ENCODE data around the gene PCNX1. TPM values are rescaled to one million over a fixed set of nuclear protein-coding genes. Genes with fewer than 3 reads are reported as not detected.

Gene PCNX1
- total and polyA plus RNA-seq, 4 donors, result 5.7 to 41.2 (median 18.2) TPM

DNA sequence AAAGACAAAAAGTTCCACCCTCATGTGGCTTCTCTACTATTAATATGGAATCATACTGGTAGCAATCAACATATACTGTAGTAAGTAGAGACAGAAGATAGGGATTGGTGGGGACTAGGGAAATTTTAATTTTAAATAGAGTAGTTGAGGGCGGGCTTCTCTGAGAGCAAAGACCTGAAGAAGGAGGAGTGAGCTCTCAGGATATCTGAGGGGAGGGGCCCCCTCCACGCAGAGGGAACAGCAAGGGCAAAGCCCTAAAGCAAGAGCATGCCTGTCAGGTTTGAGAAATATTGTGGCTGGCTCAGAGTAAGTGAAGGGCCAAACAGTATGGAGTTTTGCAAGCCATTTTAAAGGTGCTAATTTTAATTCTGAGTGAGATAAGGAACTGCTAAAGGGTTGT is 64.3 kb downstream of the PCNX1 start:
- Histone ChIP-seq H3K27ac (ENCODE audit: low read depth in 1 of 2, low read length in 2 of 2) (no peak overlapping the region), H3K36me3 (ENCODE audit: control insufficient read depth in 4 of 4, insufficient read depth in 3 of 4, low read depth in 1 of 4, low read length in 3 of 4) (peaks cover 0 to 6% (median 2%) of the 10 kb centered on the region in 4 donors), H3K9ac (ENCODE audit: low read depth in 1 of 2, low read length in 2 of 2) (no peak overlapping the region), H3K4me3 (ENCODE audit: low read depth in 1 of 3, low read length in 3 of 3) (no peak overlapping the region), H3K27me3 (ENCODE audit: control insufficient read depth in 4 of 4, insufficient read depth in 4 of 4, low read length in 3 of 4) (no peaks in the 10 kb centered on the region), H3K9me3 (ENCODE audit: control insufficient read depth in 4 of 4, low read length in 3 of 4) (no peaks in the 10 kb centered on the region), H3K4me1 (ENCODE audit: control insufficient read depth in 4 of 4, insufficient read depth in 4 of 4, low read length in 3 of 4) (peaks cover 0 to 3% (median 0%) of the 10 kb centered on the region in 4 donors)
- no peak for DNase-seq (ENCODE audit: low spot score)
- no peak for TF ChIP-seq EGR1 (IDR thresholded peaks at IDR 0.05; ENCODE audit: low read depth in 2 of 2)
- TF ChIP-seq JUND (IDR thresholded peaks at IDR 0.05), result no peak
- TF ChIP-seq FOXA2 (IDR thresholded peaks at IDR 0.05), result no peak
- TF ChIP-seq, protein P1, sequence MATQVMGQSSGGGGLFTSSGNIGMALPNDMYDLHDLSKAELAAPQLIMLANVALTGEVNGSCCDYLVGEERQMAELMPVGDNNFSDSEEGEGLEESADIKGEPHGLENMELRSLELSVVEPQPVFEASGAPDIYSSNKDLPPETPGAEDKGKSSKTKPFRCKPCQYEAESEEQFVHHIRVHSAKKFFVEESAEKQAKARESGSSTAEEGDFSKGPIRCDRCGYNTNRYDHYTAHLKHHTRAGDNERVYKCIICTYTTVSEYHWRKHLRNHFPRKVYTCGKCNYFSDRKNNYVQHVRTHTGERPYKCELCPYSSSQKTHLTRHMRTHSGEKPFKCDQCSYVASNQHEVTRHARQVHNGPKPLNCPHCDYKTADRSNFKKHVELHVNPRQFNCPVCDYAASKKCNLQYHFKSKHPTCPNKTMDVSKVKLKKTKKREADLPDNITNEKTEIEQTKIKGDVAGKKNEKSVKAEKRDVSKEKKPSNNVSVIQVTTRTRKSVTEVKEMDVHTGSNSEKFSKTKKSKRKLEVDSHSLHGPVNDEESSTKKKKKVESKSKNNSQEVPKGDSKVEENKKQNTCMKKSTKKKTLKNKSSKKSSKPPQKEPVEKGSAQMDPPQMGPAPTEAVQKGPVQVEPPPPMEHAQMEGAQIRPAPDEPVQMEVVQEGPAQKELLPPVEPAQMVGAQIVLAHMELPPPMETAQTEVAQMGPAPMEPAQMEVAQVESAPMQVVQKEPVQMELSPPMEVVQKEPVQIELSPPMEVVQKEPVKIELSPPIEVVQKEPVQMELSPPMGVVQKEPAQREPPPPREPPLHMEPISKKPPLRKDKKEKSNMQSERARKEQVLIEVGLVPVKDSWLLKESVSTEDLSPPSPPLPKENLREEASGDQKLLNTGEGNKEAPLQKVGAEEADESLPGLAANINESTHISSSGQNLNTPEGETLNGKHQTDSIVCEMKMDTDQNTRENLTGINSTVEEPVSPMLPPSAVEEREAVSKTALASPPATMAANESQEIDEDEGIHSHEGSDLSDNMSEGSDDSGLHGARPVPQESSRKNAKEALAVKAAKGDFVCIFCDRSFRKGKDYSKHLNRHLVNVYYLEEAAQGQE (IDR thresholded peaks at IDR 0.05), result no peak
- TF ChIP-seq, protein P2, sequence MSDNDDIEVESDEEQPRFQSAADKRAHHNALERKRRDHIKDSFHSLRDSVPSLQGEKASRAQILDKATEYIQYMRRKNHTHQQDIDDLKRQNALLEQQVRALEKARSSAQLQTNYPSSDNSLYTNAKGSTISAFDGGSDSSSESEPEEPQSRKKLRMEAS (IDR thresholded peaks at IDR 0.05), result no peak
- no peak for TF ChIP-seq HNF4A (conservative IDR thresholded peaks at IDR 0.05)
- TF ChIP-seq FOXA1 (IDR thresholded peaks at IDR 0.05), result no peak
- no peak for TF ChIP-seq CTCF (IDR thresholded peaks at IDR 0.05; ENCODE audit: low read depth, low read length, missing input control)
- no peak for TF ChIP-seq YY1 (IDR thresholded peaks at IDR 0.05)
- TF ChIP-seq SP1 (IDR thresholded peaks at IDR 0.05), result no peak
- TF ChIP-seq, protein P3, sequence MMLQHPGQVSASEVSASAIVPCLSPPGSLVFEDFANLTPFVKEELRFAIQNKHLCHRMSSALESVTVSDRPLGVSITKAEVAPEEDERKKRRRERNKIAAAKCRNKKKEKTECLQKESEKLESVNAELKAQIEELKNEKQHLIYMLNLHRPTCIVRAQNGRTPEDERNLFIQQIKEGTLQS (IDR thresholded peaks at IDR 0.05), result no peak
- TF ChIP-seq TAF1 (conservative IDR thresholded peaks at IDR 0.05), result no peak
- no peak for TF ChIP-seq RXRA (IDR thresholded peaks at IDR 0.05)
- TF ChIP-seq RAD21 (IDR thresholded peaks at IDR 0.05), result no peak
- no peak for TF ChIP-seq NR2F2 (IDR thresholded peaks at IDR 0.05)
- TF ChIP-seq, protein P4, sequence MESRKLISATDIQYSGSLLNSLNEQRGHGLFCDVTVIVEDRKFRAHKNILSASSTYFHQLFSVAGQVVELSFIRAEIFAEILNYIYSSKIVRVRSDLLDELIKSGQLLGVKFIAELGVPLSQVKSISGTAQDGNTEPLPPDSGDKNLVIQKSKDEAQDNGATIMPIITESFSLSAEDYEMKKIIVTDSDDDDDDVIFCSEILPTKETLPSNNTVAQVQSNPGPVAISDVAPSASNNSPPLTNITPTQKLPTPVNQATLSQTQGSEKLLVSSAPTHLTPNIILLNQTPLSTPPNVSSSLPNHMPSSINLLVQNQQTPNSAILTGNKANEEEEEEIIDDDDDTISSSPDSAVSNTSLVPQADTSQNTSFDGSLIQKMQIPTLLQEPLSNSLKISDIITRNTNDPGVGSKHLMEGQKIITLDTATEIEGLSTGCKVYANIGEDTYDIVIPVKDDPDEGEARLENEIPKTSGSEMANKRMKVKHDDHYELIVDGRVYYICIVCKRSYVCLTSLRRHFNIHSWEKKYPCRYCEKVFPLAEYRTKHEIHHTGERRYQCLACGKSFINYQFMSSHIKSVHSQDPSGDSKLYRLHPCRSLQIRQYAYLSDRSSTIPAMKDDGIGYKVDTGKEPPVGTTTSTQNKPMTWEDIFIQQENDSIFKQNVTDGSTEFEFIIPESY (IDR thresholded peaks at IDR 0.05), result no peak
- TF ChIP-seq GABPA (IDR thresholded peaks at IDR 0.05 in 1 of 2, conservative IDR thresholded peaks at IDR 0.05 in 1 of 2), result no peak
- no peak for TF ChIP-seq HNF4G (IDR thresholded peaks at IDR 0.05)
- 60% methylated on average over 2 of the region's 2 CpGs for WGBS

All from liver (tissue), 9 donors.